Measurements from ENCODE around the gene ZNF486. TPM values are rescaled to one million over a fixed set of nuclear protein-coding genes. Genes with fewer than 3 reads are reported as not detected.

ZNF486 gene
- total RNA-seq, 4 donors from 2014 or later, result 3.6 to 7.0 (median 5.4) TPM

Small RNA genes within 50 kb of the gene (small RNA-seq; reads per million reads assigned to genes)
- gene AC011447.4, result not detected

Other genes starting within 250 kb of the ZNF486 start
- gene ZNF682, start 127.7 kb upstream of the ZNF486 start, total RNA-seq, result 1 to 10 TPM; 2.4 to 5.4 (median 3.9) TPM
- 1 to 10 TPM; 1.1 to 2.4 (median 2.1) TPM for gene ZNF90, start 89.2 kb upstream of the ZNF486 start, total RNA-seq